ENCODE data around the gene CEBPZ. TPM values are rescaled to one million over a fixed set of nuclear protein-coding genes. Genes with fewer than 3 reads are reported as not detected.

CEBPZ gene
- total RNA-seq, 1 donor from 2014 or later: 48.4 TPM

- no peaks in the 10 kb centered on the region for H3K9me3 Mint-ChIP-seq (ENCODE audit: low read depth)
- no peaks in the 10 kb centered on the region for H3K36me3 Mint-ChIP-seq (ENCODE audit: insufficient read depth)
- H3K27ac Mint-ChIP-seq: no peak within 1 kb of the TSS
- no peak for TF ChIP-seq CTCF (IDR thresholded peaks at IDR 0.05; ENCODE audit: unreplicated experiment)
- no peak within 1 kb of the TSS for H3K4me3 Mint-ChIP-seq (ENCODE audit: low read depth)
- no peaks in the 10 kb centered on the region for H3K4me1 Mint-ChIP-seq (ENCODE audit: low read depth)
- peaks cover 12% of the 10 kb centered on the region for H3K27me3 Mint-ChIP-seq
- DNase-seq (ENCODE audit: low spot score, unreplicated experiment): no peak
These were observed 42.8 kb downstream of the CEBPZ start, which contains the start of gene SULT6B1 for GRCh38 chr2:37188570-37188969. Gene SULT6B1, minus strand, starts transcription at chr2:37188670. Its CDS starts 30 bp downstream, at chr2:37188640.

GRCh38 chr2:37181726-37182684, 49.4 kb downstream of the CEBPZ start:
- no peak for TF ChIP-seq CTCF (IDR thresholded peaks at IDR 0.05; ENCODE audit: unreplicated experiment)
- Mint-ChIP-seq H3K27me3 (peaks cover 38% of the 10 kb centered on the region), H3K9me3 (ENCODE audit: low read depth) (no peaks in the 10 kb centered on the region), H3K27ac (no peak overlapping the region), H3K36me3 (ENCODE audit: insufficient read depth) (no peaks in the 10 kb centered on the region), H3K4me1 (ENCODE audit: low read depth) (peaks cover 2% of the 10 kb centered on the region), H3K4me3 (ENCODE audit: low read depth) (no peak overlapping the region)
- DNase-seq (ENCODE audit: low spot score, unreplicated experiment): no peak

GRCh38 chr2:37180640-37181039, 50.8 kb downstream of the CEBPZ start:
- H3K9me3 Mint-ChIP-seq (ENCODE audit: low read depth): no peaks in the 10 kb centered on the region
- no peak for TF ChIP-seq CTCF (IDR thresholded peaks at IDR 0.05; ENCODE audit: unreplicated experiment)
- peaks cover 2% of the 10 kb centered on the region for H3K4me1 Mint-ChIP-seq (ENCODE audit: low read depth)
- H3K4me3 Mint-ChIP-seq (ENCODE audit: low read depth): no peak overlapping the region
- DNase-seq (ENCODE audit: low spot score, unreplicated experiment): no peak
- H3K27ac Mint-ChIP-seq: no peak overlapping the region
- H3K27me3 Mint-ChIP-seq: peaks cover 37% of the 10 kb centered on the region
- H3K36me3 Mint-ChIP-seq (ENCODE audit: insufficient read depth): no peaks in the 10 kb centered on the region

GRCh38 chr2:37180006-37180639, 51.3 kb downstream of the CEBPZ start:
- Mint-ChIP-seq H3K4me1 (ENCODE audit: low read depth) (peaks cover 2% of the 10 kb centered on the region), H3K36me3 (ENCODE audit: insufficient read depth) (no peaks in the 10 kb centered on the region), H3K4me3 (ENCODE audit: low read depth) (no peak overlapping the region), H3K27me3 (peaks cover 37% of the 10 kb centered on the region), H3K9me3 (ENCODE audit: low read depth) (no peaks in the 10 kb centered on the region), H3K27ac (no peak overlapping the region)
- no peak for DNase-seq (ENCODE audit: low spot score, unreplicated experiment)
- TF ChIP-seq CTCF (IDR thresholded peaks at IDR 0.05; ENCODE audit: unreplicated experiment): no peak

- Mint-ChIP-seq H3K27ac (no peak overlapping the region), H3K4me3 (ENCODE audit: low read depth) (no peak overlapping the region), H3K4me1 (ENCODE audit: low read depth) (peaks cover 3% of the 10 kb centered on the region), H3K9me3 (ENCODE audit: low read depth) (no peaks in the 10 kb centered on the region), H3K36me3 (ENCODE audit: insufficient read depth) (no peaks in the 10 kb centered on the region), H3K27me3 (peaks cover 21% of the 10 kb centered on the region)
- no peak for TF ChIP-seq CTCF (IDR thresholded peaks at IDR 0.05; ENCODE audit: unreplicated experiment)
- DNase-seq (ENCODE audit: low spot score, unreplicated experiment): no peak
These were observed 57.7 kb downstream of the CEBPZ start for GRCh38 chr2:37173741-37174140.

All from progenitor cell of endocrine pancreas (in vitro differentiated cells).